MM.1S (cell line): ENCODE results near the gene CAV1.

Experiments used
- EZH2 ChIP-seq: fragments of 300-600 bp; sonication (generic); optimal IDR thresholded peaks from 2 replicates; pipeline ENCODE3; 2017; ENCODE audit warnings: low read depth, mild to moderate bottlenecking, antibody characterized with exemption, low read length, mixed read lengths
- TF ChIP-seq, protein P1 (sequence below): fragments of 300-600 bp; sonication (generic); IDR thresholded peaks from 2 replicates; pipeline ENCODE4 v1.5.1; 2016; ENCODE audit warnings: antibody characterized with exemption, low read length, mixed read lengths

DNA sequence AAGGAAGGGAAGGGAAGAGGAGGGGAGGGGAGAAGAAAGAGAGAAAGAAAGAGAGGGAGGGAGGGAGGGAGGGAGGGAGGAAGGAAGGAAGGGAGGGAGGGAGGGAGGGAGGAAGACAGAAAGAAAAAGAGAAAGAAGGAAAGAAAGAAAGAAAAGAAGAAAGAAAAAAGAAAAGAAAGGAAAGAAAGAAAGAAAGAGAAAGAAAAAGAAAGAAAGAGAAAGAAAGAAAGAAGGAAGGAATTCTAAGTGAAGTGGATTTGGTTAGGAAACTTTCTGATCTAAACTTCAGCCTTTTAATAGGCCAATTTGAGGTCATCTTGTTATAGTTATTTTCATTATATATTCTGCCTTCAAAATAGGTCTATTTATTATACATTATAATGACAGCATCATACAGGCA is 21.0 kb upstream of the CAV1 start:
- TF ChIP-seq EZH2, result no peak
- TF ChIP-seq, protein P1, sequence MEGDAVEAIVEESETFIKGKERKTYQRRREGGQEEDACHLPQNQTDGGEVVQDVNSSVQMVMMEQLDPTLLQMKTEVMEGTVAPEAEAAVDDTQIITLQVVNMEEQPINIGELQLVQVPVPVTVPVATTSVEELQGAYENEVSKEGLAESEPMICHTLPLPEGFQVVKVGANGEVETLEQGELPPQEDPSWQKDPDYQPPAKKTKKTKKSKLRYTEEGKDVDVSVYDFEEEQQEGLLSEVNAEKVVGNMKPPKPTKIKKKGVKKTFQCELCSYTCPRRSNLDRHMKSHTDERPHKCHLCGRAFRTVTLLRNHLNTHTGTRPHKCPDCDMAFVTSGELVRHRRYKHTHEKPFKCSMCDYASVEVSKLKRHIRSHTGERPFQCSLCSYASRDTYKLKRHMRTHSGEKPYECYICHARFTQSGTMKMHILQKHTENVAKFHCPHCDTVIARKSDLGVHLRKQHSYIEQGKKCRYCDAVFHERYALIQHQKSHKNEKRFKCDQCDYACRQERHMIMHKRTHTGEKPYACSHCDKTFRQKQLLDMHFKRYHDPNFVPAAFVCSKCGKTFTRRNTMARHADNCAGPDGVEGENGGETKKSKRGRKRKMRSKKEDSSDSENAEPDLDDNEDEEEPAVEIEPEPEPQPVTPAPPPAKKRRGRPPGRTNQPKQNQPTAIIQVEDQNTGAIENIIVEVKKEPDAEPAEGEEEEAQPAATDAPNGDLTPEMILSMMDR, result no peak
